ENCODE measurements around the gene PARN. TPM values are rescaled to one million over a fixed set of nuclear protein-coding genes. Genes with fewer than 3 reads are reported as not detected.

PARN gene
- polyA plus RNA-seq, 2 of the 4 experiments (the other 2 are of a cell fraction) = 40.0 to 58.6 TPM

GRCh38 chr16:14500791-14501190, 129.3 kb downstream of the PARN start:
- 75% methylated on average over 2 of the region's 2 CpGs for WGBS (ENCODE audit: missing lambda C conversion rate)
- no peaks in the 10 kb centered on the region for H3K9me3 ChIP-seq
- TF ChIP-seq ZSCAN20 (CRISPR knock-in tag; IDR thresholded peaks at IDR 0.05) (no peak), RAD21 (conservative IDR thresholded peaks at IDR 0.05 in 1 of 2, IDR thresholded peaks at IDR 0.05 in 1 of 2) (no peak), TFCP2L1 (CRISPR knock-in tag; IDR thresholded peaks at IDR 0.05) (no peak), PHF8 (IDR thresholded peaks at IDR 0.05; ENCODE audit: borderline replicate concordance, low read depth) (no peak), RNF2 (IDR thresholded peaks at IDR 0.05; ENCODE audit: borderline replicate concordance, low read depth) (no peak), PBX3 (IDR thresholded peaks at IDR 0.05) (no peak), MAX (IDR thresholded peaks at IDR 0.05) (no peak), REST (IDR thresholded peaks at IDR 0.05) (no peak), FOSB (CRISPR knock-in tag; IDR thresholded peaks at IDR 0.05) (no peak), E2F6 (IDR thresholded peaks at IDR 0.05; ENCODE audit: borderline replicate concordance, low read depth) (no peak), TP53 (CRISPR knock-in tag; IDR thresholded peaks at IDR 0.05) (no peak), CEBPB (IDR thresholded peaks at IDR 0.05) (no peak), RCOR1 (IDR thresholded peaks at IDR 0.05; ENCODE audit: low read depth, low read length) (no peak), EP300 (IDR thresholded peaks at IDR 0.05) (no peak), FOSL2 (IDR thresholded peaks at IDR 0.05) (no peak), FOSL2 (CRISPR knock-in tag; IDR thresholded peaks at IDR 0.05) (no peak), ELK1 (IDR thresholded peaks at IDR 0.05; ENCODE audit: low read depth, low read length) (no peak), KDM1A (IDR thresholded peaks at IDR 0.05; ENCODE audit: low read depth) (no peak), KDM5A (IDR thresholded peaks at IDR 0.05) (no peak)
- ATAC-seq (no peak), FAIRE-seq (no peak), DNase-seq (ENCODE audit: low read depth in 1 of 2, low spot score in 1 of 2) (no peak)
- ChIA-PET CTCF (interaction anchor here (0.9 to 8.2 kb wide), 6 partner anchors 10 to 27 kb away, joined by 3 to 54 read pairs (median 6); no protein-coding TSS in a partner anchor), POLR2A (interaction anchor here (1.6 to 1.8 kb wide), 3 partner anchors 14 to 200 kb away, joined by 6 to 10 read pairs (median 6); no protein-coding TSS in a partner anchor)
- peak overlapping the region; percentile 94 to 95 for H3K27ac ChIP-seq
- peaks cover 99% of the 10 kb centered on the region for H3K4me1 ChIP-seq
- H3K4me2 ChIP-seq = peak overlapping the region; percentile 55
- no peak overlapping the region for H3K4me3 ChIP-seq

GRCh38 chr16:14499110-14499509, 130.9 kb downstream of the PARN start:
- ChIA-PET CTCF (interaction anchor here (1.2 to 8.2 kb wide), 2 partner anchors 9 to 12 kb away, joined by 3 to 54 read pairs; no protein-coding TSS in a partner anchor), POLR2A (no interaction called here)
- no peak for FAIRE-seq
- WGBS (ENCODE audit: missing lambda C conversion rate) = 90% methylated on average over 3 of the region's 3 CpGs
- ATAC-seq = no peak
- Histone ChIP-seq H3K9me3 (no peaks in the 10 kb centered on the region), H3K4me2 (peak overlapping the region; percentile 55), H3K4me1 (peaks cover 91% of the 10 kb centered on the region), H3K4me3 (no peak overlapping the region), H3K27ac (peak overlapping the region; percentile 94 to 95)
- DNase-seq (ENCODE audit: low read depth in 1 of 2, low spot score in 1 of 2) = no peak
- TF ChIP-seq CBX2 (IDR thresholded peaks at IDR 0.05; ENCODE audit: borderline replicate concordance, low read depth) (no peak), TP53 (CRISPR knock-in tag; IDR thresholded peaks at IDR 0.05) (no peak), RCOR1 (IDR thresholded peaks at IDR 0.05; ENCODE audit: low read depth, low read length) (no peak), ATOH8 (CRISPR knock-in tag; IDR thresholded peaks at IDR 0.05; ENCODE audit: low read depth) (no peak), RNF2 (IDR thresholded peaks at IDR 0.05; ENCODE audit: borderline replicate concordance, low read depth) (no peak), FOSL2 (IDR thresholded peaks at IDR 0.05) (no peak), FOSL2 (CRISPR knock-in tag; IDR thresholded peaks at IDR 0.05) (no peak), EHF (CRISPR knock-in tag; IDR thresholded peaks at IDR 0.05) (no peak), ESRRA (IDR thresholded peaks at IDR 0.05; ENCODE audit: borderline replicate concordance, low read length) (no peak), GATA3 (IDR thresholded peaks at IDR 0.05; ENCODE audit: borderline replicate concordance) (no peak), BHLHE40 (IDR thresholded peaks at IDR 0.05; ENCODE audit: low read depth, low read length) (no peak), MAZ (IDR thresholded peaks at IDR 0.05; ENCODE audit: borderline replicate concordance, low read depth, low read length) (no peak), HOXB13 (CRISPR knock-in tag; IDR thresholded peaks at IDR 0.05; ENCODE audit: low read depth) (no peak), ZNF302 (CRISPR knock-in tag; IDR thresholded peaks at IDR 0.05) (no peak), FOSB (CRISPR knock-in tag; IDR thresholded peaks at IDR 0.05) (no peak), ZFP36 (IDR thresholded peaks at IDR 0.05; ENCODE audit: borderline replicate concordance, partially characterized antibody) (no peak), MAFK (IDR thresholded peaks at IDR 0.05; ENCODE audit: partially characterized antibody) (no peak), CHD2 (IDR thresholded peaks at IDR 0.05; ENCODE audit: low read length, partially characterized antibody) (no peak)
